Uterus (tissue), 4 donors: ENCODE data around the gene BAD. TPM values are rescaled to one million over a fixed set of nuclear protein-coding genes. Genes with fewer than 3 reads are reported as not detected.

Source experiments
- DNase-seq, 2 donors: peaks; one replicate each; pipeline ENCODE4 v3.0.0-alpha.2; 2019 to 2020
- H3K27ac ChIP-seq, 2 donors: fragments of 200-600 bp; sonication (generic); 1 replicate in 1 of 2; 2 replicates in 1 of 2; pipeline ENCODE4 v1.5.1; 2016 to 2018
- H3K27me3 ChIP-seq, 2 donors: fragments of 200-600 bp; sonication (generic); one replicate each; pipeline ENCODE4 v1.5.1; 2018 to 2019; ENCODE audit warnings: control low read depth in 1 of 2
- H3K36me3 ChIP-seq, 2 donors: fragments of 200-600 bp; sonication (generic); one replicate each; pipeline ENCODE4 v1.5.1; 2019; ENCODE audit warnings: control low read depth in 1 of 2
- H3K4me1 ChIP-seq, 2 donors: fragments of 200-600 bp; sonication (generic); one replicate each; pipeline ENCODE4 v1.5.1; 2018 to 2019; ENCODE audit warnings: control low read depth in 1 of 2
- H3K4me3 ChIP-seq, 2 donors: fragments of 200-600 bp; sonication (generic); 1 replicate in 1 of 2; 2 replicates in 1 of 2; pipeline ENCODE4 v1.5.1; 2018 to 2019; ENCODE audit warnings: mild to moderate bottlenecking in 1 of 2
- H3K9me3 ChIP-seq, 2 donors: fragments of 200-600 bp; sonication (generic); one replicate each; pipeline ENCODE4 v1.5.1; 2019; ENCODE audit warnings: control low read depth in 1 of 2
- POLR2A ChIP-seq, 2 donors: fragments of 450-650 bp; IDR thresholded peaks; one replicate each; pipeline ENCODE4 v1.6.1; 2016; ENCODE audit warnings: antibody characterized with exemption in 2 of 2, mild to moderate bottlenecking in 1 of 2, moderate library complexity in 1 of 2
- intact Hi-C: fragments of 100-400 bp; cut with DNase I; formaldehyde crosslinking; loops from one replicate; pipeline ENCODE4 v1.15.1; 2023; ENCODE audit warnings: low total_unique reads
- total RNA-seq, 4 donors: library from RNA; depleted of rRNA in 3 of 4; stranded (reverse); fragments of >200 nt in 3 of 4; gene quantifications; one replicate each; pipeline versions ENCODE4 v1.1.0 to v1.2.4, GENCODE V29; 2014 to 2023
- TF ChIP-seq, protein P1 (sequence below), 4 experiments: fragments of 200-600 bp in 2 of 4; fragments of 450-650 bp in 2 of 4; sonication (generic) in 2 of 4; IDR thresholded peaks; one replicate each; pipeline ENCODE4 v1.5.1; 2016 to 2019; ENCODE audit warnings: antibody characterized with exemption in 4 of 4, mild to moderate bottlenecking in 2 of 4, moderate library complexity in 1 of 4
- donor health status: DM: yes; HTN: yes; CAD: no.

Gene BAD
- total RNA-seq, 4 donors from 2014 or later = 54.8 to 72.9 (median 62.0) TPM

GRCh38 chr11:64295760-64296159 is 11.3 kb upstream of the BAD start:
- intact Hi-C loops = loop anchor here (5.0 kb wide), 1 partner anchor 88 kb away; the partner anchor contains the start of gene FERMT3
- no peak for TF ChIP-seq POLR2A (IDR thresholded peaks at IDR 0.05)
- TF ChIP-seq, protein P1, sequence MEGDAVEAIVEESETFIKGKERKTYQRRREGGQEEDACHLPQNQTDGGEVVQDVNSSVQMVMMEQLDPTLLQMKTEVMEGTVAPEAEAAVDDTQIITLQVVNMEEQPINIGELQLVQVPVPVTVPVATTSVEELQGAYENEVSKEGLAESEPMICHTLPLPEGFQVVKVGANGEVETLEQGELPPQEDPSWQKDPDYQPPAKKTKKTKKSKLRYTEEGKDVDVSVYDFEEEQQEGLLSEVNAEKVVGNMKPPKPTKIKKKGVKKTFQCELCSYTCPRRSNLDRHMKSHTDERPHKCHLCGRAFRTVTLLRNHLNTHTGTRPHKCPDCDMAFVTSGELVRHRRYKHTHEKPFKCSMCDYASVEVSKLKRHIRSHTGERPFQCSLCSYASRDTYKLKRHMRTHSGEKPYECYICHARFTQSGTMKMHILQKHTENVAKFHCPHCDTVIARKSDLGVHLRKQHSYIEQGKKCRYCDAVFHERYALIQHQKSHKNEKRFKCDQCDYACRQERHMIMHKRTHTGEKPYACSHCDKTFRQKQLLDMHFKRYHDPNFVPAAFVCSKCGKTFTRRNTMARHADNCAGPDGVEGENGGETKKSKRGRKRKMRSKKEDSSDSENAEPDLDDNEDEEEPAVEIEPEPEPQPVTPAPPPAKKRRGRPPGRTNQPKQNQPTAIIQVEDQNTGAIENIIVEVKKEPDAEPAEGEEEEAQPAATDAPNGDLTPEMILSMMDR (IDR thresholded peaks at IDR 0.05) = no peak
- peaks cover 0 to 30% of the 10 kb centered on the region in 2 donors for H3K4me1 ChIP-seq
- H3K9me3 ChIP-seq = no peaks in the 10 kb centered on the region
- DNase-seq = no peak
- no peaks in the 10 kb centered on the region for H3K36me3 ChIP-seq
- no peak overlapping the region for H3K27ac ChIP-seq
- no peak overlapping the region for H3K4me3 ChIP-seq
- H3K27me3 ChIP-seq = peaks cover 19 to 27% of the 10 kb centered on the region in 2 donors

DNA sequence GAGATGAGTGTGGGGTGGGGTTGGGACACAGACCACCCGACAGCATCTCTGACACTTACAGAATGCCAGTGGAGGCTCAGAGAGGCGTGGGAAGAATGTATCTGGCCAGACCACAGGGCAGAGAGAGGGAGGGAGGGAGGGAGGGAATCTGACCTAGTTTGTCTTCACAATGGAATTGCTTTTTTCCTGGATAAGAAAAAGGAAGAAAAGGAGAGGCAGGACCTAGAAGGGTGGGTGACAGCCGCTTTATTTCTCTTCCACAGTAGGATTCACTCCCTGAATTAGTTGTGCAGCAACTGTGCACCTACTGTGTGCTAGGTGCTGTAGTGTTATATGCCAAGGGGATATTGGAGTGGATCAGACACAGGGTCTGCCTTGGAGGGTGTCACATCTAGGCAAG is 10.3 kb upstream of the BAD start:
- H3K27ac ChIP-seq = no peak overlapping the region
- no peak for DNase-seq
- H3K9me3 ChIP-seq = no peaks in the 10 kb centered on the region
- H3K4me1 ChIP-seq = peaks cover 0 to 23% of the 10 kb centered on the region in 2 donors
- H3K4me3 ChIP-seq = no peak overlapping the region
- no peaks in the 10 kb centered on the region for H3K36me3 ChIP-seq
- TF ChIP-seq, protein P1 (IDR thresholded peaks at IDR 0.05) = no peak
- no peak for TF ChIP-seq POLR2A (IDR thresholded peaks at IDR 0.05)
- intact Hi-C loops = loop anchor here (5.0 kb wide), 1 partner anchor 87 kb away; the partner anchor contains the start of gene FERMT3
- H3K27me3 ChIP-seq = peaks cover 10 to 27% of the 10 kb centered on the region in 2 donors

- intact Hi-C loops = no loop called here
- Histone ChIP-seq H3K36me3 (no peaks in the 10 kb centered on the region), H3K4me3 (no peak overlapping the region), H3K27ac (no peak overlapping the region), H3K4me1 (peaks cover 0 to 14% of the 10 kb centered on the region in 2 donors), H3K27me3 (peaks cover 5 to 21% of the 10 kb centered on the region in 2 donors), H3K9me3 (no peaks in the 10 kb centered on the region)
- no peak for DNase-seq
- TF ChIP-seq POLR2A (IDR thresholded peaks at IDR 0.05) = no peak
- TF ChIP-seq, protein P1 (IDR thresholded peaks at IDR 0.05) = no peak
Observed at GRCh38 chr11:64292460-64293254, 8.2 kb upstream of the BAD start.

GRCh38 chr11:64291752-64292459 is 7.4 kb upstream of the BAD start:
- Histone ChIP-seq H3K4me3 (no peak overlapping the region), H3K36me3 (no peaks in the 10 kb centered on the region), H3K9me3 (no peaks in the 10 kb centered on the region), H3K27me3 (peaks cover 5 to 14% of the 10 kb centered on the region in 2 donors), H3K27ac (no peak overlapping the region), H3K4me1 (peaks cover 0 to 14% of the 10 kb centered on the region in 2 donors)
- intact Hi-C loops = no loop called here
- no peak for DNase-seq
- TF ChIP-seq, protein P1 (IDR thresholded peaks at IDR 0.05) = no peak
- TF ChIP-seq POLR2A (IDR thresholded peaks at IDR 0.05) = no peak
